ENCODE data around the gene UTS2R. TPM values are rescaled to one million over a fixed set of nuclear protein-coding genes. Genes with fewer than 3 reads are reported as not detected.

UTS2R gene
- total RNA-seq, 1 donor from 2014 or later: 7.2 TPM

DNA sequence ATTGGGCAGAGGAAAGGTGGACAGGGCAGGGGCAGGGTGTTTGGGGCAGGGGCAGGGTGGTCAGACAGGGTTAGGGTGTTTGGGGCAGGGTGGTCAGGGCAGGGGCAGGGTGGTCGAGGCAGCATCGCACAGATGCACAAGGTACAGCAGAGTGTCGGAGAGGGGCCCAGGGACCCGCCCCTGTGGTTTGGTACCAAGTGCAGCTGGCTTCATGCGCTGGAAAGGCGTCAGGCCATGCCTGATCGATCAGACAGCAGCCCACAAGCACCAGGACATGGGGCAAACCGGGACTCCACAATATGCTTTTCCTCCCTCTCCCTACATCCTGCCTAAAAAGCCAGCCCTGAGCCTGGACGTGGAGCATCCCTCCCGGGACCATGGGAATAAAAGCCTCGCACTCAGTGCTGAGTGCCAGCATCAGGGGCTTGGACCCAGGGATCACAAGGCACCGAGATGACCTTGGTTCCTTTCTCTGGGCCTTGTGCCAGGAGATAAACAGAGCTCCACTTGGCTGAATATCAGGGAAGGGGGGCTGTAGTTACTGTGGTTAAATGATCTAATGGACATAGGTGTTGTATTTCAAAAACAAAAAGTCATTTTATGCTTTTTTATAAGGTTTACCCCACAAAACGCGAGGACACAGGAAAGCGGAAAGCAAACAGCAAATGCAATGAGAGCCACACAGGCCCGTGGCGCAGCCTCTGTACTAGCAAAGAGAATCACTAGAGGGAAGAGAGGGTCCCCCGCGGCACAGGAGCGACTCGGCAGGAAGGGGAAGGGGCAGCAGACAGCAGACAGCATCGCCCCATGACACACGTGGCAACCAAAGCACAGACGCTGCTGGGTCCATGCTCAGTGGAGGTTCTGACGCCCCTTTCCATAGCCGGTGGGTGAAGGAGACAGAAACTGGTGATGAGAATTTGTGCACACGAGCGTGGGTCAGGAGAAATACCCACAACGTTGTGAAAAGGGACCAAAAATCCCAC lies 41.3 kb downstream of the UTS2R start:
- no peak overlapping the region for H3K27ac Mint-ChIP-seq (ENCODE audit: unreplicated experiment)
- H3K9me3 Mint-ChIP-seq (ENCODE audit: unreplicated experiment): peaks cover 3% of the 10 kb centered on the region
- peaks cover 17% of the 10 kb centered on the region for H3K4me1 Mint-ChIP-seq (ENCODE audit: low read depth, unreplicated experiment)
- TF ChIP-seq, protein P1, sequence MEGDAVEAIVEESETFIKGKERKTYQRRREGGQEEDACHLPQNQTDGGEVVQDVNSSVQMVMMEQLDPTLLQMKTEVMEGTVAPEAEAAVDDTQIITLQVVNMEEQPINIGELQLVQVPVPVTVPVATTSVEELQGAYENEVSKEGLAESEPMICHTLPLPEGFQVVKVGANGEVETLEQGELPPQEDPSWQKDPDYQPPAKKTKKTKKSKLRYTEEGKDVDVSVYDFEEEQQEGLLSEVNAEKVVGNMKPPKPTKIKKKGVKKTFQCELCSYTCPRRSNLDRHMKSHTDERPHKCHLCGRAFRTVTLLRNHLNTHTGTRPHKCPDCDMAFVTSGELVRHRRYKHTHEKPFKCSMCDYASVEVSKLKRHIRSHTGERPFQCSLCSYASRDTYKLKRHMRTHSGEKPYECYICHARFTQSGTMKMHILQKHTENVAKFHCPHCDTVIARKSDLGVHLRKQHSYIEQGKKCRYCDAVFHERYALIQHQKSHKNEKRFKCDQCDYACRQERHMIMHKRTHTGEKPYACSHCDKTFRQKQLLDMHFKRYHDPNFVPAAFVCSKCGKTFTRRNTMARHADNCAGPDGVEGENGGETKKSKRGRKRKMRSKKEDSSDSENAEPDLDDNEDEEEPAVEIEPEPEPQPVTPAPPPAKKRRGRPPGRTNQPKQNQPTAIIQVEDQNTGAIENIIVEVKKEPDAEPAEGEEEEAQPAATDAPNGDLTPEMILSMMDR (IDR thresholded peaks at IDR 0.05; ENCODE audit: partially characterized antibody, unreplicated experiment): no peak
- H3K4me3 Mint-ChIP-seq (ENCODE audit: unreplicated experiment): peak overlapping the region; percentile 32
- peaks cover 4% of the 10 kb centered on the region for H3K27me3 Mint-ChIP-seq (ENCODE audit: unreplicated experiment)
- no peaks in the 10 kb centered on the region for H3K36me3 Mint-ChIP-seq (ENCODE audit: unreplicated experiment)
- DNase-seq: no peak

DNA sequence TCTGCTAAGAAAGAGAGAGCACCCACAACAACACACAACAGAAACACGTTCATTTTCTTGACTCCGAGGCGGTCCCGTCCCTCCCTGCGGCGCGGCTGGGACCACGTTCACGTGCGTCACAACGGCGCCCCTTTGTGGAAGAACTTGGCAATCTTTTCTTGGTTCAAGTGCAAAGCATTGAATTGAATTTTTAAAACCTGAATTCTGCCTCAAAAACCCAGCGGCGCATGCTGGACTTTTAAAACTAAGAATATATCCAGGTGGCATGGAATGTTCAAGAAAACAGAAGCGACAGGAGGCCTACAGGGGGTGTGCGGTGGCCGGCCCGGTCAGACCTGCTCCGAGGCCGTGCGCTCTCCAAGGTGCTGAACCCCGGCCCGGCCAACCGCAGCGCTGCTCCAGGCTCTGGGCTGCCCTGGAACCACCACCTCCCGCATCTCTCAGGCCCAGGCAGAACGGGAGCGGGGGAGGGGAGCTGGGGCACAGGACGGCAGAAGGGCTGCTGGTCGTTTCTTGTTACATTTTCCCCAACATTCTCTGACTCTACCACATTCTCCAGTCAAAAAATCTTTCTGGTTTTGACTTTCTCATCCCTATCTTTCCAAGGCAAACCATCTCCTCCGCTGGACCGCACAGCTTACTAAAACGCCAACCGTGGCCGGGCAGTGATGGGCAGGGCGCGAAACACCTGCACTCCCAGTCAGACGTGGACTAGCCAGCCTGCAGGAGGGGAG lies 43.1 kb downstream of the UTS2R start:
- peak; percentile 85 for DNase-seq
- H3K4me3 Mint-ChIP-seq (ENCODE audit: unreplicated experiment): peak overlapping the region; percentile 26
- TF ChIP-seq, protein P1 (IDR thresholded peaks at IDR 0.05; ENCODE audit: partially characterized antibody, unreplicated experiment): peak; percentile 62

DNA sequence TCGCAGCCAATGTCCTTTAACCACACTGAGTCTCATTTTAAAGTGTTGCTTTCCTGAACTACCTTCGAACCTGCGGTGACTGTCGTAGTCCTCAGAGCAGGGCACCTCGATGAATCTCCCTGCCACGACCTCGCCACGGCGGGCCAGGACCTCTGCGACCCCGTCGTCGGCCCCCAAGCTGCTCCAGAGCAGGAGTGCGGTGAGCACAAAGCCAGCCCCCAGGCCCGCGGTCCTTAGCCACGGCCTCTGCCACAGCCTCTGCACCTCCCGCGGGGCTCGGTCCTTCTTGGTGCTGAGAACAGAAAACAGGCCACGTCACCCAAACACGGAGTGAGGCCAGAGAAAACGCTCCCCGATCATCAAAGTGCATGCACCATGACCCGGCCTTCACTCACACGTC lies 43.8 kb downstream of the UTS2R start:
- DNase-seq: no peak
- Mint-ChIP-seq H3K4me3 (ENCODE audit: unreplicated experiment) (peak overlapping the region; percentile 7), H3K36me3 (ENCODE audit: unreplicated experiment) (peaks cover 7% of the 10 kb centered on the region)

More for the DNA sequence above, 43.1 kb downstream of the UTS2R start:
- no peak overlapping the region for H3K27ac Mint-ChIP-seq (ENCODE audit: unreplicated experiment)
- H3K36me3 Mint-ChIP-seq (ENCODE audit: unreplicated experiment): peaks cover 1% of the 10 kb centered on the region
- peaks cover 14% of the 10 kb centered on the region for H3K4me1 Mint-ChIP-seq (ENCODE audit: low read depth, unreplicated experiment)
- peaks cover 3% of the 10 kb centered on the region for H3K27me3 Mint-ChIP-seq (ENCODE audit: unreplicated experiment)
- H3K9me3 Mint-ChIP-seq (ENCODE audit: unreplicated experiment): peaks cover 4% of the 10 kb centered on the region

DNA sequence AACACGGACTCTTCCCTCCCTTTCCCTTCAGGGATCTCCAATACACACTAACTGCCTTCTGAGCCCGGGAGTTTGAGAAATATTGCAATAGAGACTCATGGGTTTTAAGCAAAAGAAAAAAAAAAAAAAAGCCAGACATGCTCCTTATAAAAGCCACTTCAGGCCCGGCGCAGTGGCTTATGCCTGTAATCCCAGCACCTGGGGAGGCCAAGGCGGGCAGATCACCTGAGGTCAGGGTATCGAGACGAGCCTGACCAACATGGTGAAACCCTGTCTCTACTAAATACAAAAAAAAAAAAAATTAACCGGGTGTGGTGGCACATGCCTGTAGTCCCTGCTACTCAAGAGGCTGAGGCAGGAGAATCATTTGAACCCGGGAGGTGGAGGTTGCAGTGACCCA lies 44.2 kb downstream of the UTS2R start:
- peaks cover 8% of the 10 kb centered on the region for H3K36me3 Mint-ChIP-seq (ENCODE audit: unreplicated experiment)
- peaks cover 4% of the 10 kb centered on the region for H3K9me3 Mint-ChIP-seq (ENCODE audit: unreplicated experiment)
- H3K4me1 Mint-ChIP-seq (ENCODE audit: low read depth, unreplicated experiment): peaks cover 14% of the 10 kb centered on the region
- no peak overlapping the region for H3K27ac Mint-ChIP-seq (ENCODE audit: unreplicated experiment)
- TF ChIP-seq, protein P1 (IDR thresholded peaks at IDR 0.05; ENCODE audit: partially characterized antibody, unreplicated experiment): no peak
- H3K27me3 Mint-ChIP-seq (ENCODE audit: unreplicated experiment): peaks cover 2% of the 10 kb centered on the region
- H3K4me3 Mint-ChIP-seq (ENCODE audit: unreplicated experiment): no peak overlapping the region
- no peak for DNase-seq

More for the DNA sequence above, 43.8 kb downstream of the UTS2R start:
- Mint-ChIP-seq H3K9me3 (ENCODE audit: unreplicated experiment) (peaks cover 4% of the 10 kb centered on the region), H3K4me1 (ENCODE audit: low read depth, unreplicated experiment) (peaks cover 14% of the 10 kb centered on the region), H3K27ac (ENCODE audit: unreplicated experiment) (no peak overlapping the region), H3K27me3 (ENCODE audit: unreplicated experiment) (peaks cover 2% of the 10 kb centered on the region)
- TF ChIP-seq, protein P1 (IDR thresholded peaks at IDR 0.05; ENCODE audit: partially characterized antibody, unreplicated experiment): no peak

Measured in glutamatergic neuron (in vitro differentiated cells).